ENCODE measurements around the gene TPRG1L. TPM values are rescaled to one million over a fixed set of nuclear protein-coding genes. Genes with fewer than 3 reads are reported as not detected.

TPRG1L gene
- total RNA-seq, 1 experiment from 2014 or later = 30.3 TPM

Other genes with a start within 250 kb of the TPRG1L start
- 2.6 and 3.3 TPM in 2 replicates for gene ARHGEF16, start 170.3 kb upstream of the TPRG1L start, total RNA-seq (2014; rRNA removed; shearing (Covaris generic); ENCODE audit: low replicate concordance)
- gene MEGF6, start 13.5 kb upstream of the TPRG1L start, total RNA-seq (2014; rRNA removed; shearing (Covaris generic); ENCODE audit: low replicate concordance) = 15.6 and 21.0 TPM in 2 replicates
- gene WRAP73, start 25.1 kb downstream of the TPRG1L start, total RNA-seq (2014; rRNA removed; shearing (Covaris generic); ENCODE audit: low replicate concordance) = 41.1 and 41.2 TPM in 2 replicates
- 4.4 and 5.1 TPM in 2 replicates for gene TP73, start 27.5 kb downstream of the TPRG1L start, total RNA-seq (2014; rRNA removed; shearing (Covaris generic); ENCODE audit: low replicate concordance)
- gene CCDC27, start 127.4 kb downstream of the TPRG1L start, total RNA-seq (2014; rRNA removed; shearing (Covaris generic); ENCODE audit: low replicate concordance) = not detected in 2 replicates
- gene SMIM1, start 147.7 kb downstream of the TPRG1L start, total RNA-seq (2014; rRNA removed; shearing (Covaris generic); ENCODE audit: low replicate concordance) = 29.9 and 66.4 TPM in 2 replicates
- gene LRRC47, start 171.5 kb downstream of the TPRG1L start, total RNA-seq (2014; rRNA removed; shearing (Covaris generic); ENCODE audit: low replicate concordance) = 16.3 and 32.0 TPM in 2 replicates
- gene CEP104, start 232.2 kb downstream of the TPRG1L start, total RNA-seq (2014; rRNA removed; shearing (Covaris generic); ENCODE audit: low replicate concordance) = 15.4 and 24.9 TPM in 2 replicates
- gene DFFB, start 232.5 kb downstream of the TPRG1L start, total RNA-seq (2014; rRNA removed; shearing (Covaris generic); ENCODE audit: low replicate concordance) = 9.2 and 27.9 TPM in 2 replicates